ENCODE data around the gene TCF19. TPM values are rescaled to one million over a fixed set of nuclear protein-coding genes. Genes with fewer than 3 reads are reported as not detected.

Gene TCF19
- polyA plus RNA-seq, 1 donor from 2014 or later, result 14.9 TPM

GRCh38 chr6:31122791-31123706 lies 35.3 kb upstream of the TCF19 start:
- H3K9me3 Mint-ChIP-seq, result no peaks in the 10 kb centered on the region
- H3K4me3 Mint-ChIP-seq, result no peak overlapping the region
- H3K36me3 Mint-ChIP-seq, result peaks cover 3% of the 10 kb centered on the region
- H3K4me1 Mint-ChIP-seq, result peaks cover 2 to 3% (median 3%) of the 10 kb centered on the region in 3 donors
- H3K27me3 Mint-ChIP-seq, result peaks cover 13% of the 10 kb centered on the region
- H3K27ac Mint-ChIP-seq, result no peak overlapping the region

DNA sequence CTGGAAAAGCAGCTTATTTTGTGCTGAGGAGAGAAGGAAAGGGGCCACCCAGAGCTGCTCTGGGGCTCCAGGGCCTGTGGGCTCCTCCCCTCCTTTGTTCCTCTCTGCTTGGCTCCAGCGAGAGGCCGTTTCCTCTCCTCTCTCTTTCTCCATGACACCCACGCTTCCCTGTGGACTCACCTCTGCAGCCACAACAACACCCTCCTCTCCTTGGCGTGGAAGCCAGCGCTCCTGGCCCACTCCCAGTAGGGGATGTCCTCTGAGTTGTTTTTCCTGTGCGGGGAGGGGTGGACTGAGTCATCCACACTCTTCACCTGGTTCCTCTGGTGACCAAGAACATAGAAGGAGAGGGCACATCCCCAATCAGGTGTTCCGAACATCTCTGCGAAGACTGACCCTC lies 33.2 kb upstream of the TCF19 start:
- Mint-ChIP-seq H3K4me3 (no peak overlapping the region), H3K27ac (no peak overlapping the region), H3K4me1 (peaks cover 3 to 5% (median 5%) of the 10 kb centered on the region in 3 donors), H3K9me3 (no peaks in the 10 kb centered on the region), H3K36me3 (peaks cover 3% of the 10 kb centered on the region), H3K27me3 (peaks cover 16% of the 10 kb centered on the region)

- no peak overlapping the region for H3K27ac Mint-ChIP-seq
- peaks cover 3 to 5% (median 5%) of the 10 kb centered on the region in 3 donors for H3K4me1 Mint-ChIP-seq
- no peaks in the 10 kb centered on the region for H3K9me3 Mint-ChIP-seq
- H3K36me3 Mint-ChIP-seq, result peaks cover 3% of the 10 kb centered on the region
- peaks cover 16% of the 10 kb centered on the region for H3K27me3 Mint-ChIP-seq
- H3K4me3 Mint-ChIP-seq, result no peak overlapping the region
Observed at GRCh38 chr6:31125586-31126363, 32.6 kb upstream of the TCF19 start.

DNA sequence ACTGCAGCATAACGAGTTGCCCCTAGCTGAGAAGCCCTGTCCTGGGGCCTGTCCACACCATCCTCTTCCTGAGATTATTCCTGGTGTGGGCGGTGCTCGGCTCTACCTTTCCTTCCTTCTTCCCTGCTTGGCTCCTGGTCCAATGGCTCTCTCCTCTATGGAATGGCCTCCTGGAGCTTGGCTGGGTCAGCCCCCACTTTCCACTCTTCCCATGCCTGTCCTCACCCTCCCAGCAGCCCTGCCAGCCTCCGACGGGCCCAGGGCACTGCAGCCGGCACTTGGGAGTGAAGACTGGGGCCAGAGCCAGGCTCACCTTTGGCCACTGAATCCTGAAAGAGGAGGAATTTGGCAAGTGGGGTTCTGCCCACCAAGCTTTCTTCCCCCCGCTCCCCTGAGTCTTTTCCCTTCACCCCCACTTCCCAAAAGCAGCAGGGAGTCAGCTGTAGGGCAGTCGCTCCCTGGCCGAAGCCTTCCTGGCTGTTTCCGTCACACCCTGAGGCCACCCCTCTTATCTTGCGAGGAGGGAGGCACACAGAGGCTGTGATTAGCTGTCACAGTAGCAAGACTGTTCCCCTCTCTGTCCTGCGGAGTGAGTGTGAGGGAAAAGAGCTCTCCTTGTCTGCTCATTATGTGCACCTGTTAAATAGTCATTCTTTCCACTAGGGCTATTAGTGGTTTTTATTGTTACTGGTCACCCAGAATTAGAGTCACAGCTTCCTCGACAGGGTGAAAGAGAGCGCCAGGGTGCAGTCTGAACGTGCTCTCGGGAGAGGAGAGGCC lies 31.8 kb upstream of the TCF19 start:
- H3K4me3 Mint-ChIP-seq, result no peak overlapping the region
- peaks cover 3 to 5% (median 5%) of the 10 kb centered on the region in 3 donors for H3K4me1 Mint-ChIP-seq
- H3K27ac Mint-ChIP-seq, result no peak overlapping the region
- H3K9me3 Mint-ChIP-seq, result no peaks in the 10 kb centered on the region
- peaks cover 16% of the 10 kb centered on the region for H3K27me3 Mint-ChIP-seq
- H3K36me3 Mint-ChIP-seq, result peaks cover 3% of the 10 kb centered on the region

DNA sequence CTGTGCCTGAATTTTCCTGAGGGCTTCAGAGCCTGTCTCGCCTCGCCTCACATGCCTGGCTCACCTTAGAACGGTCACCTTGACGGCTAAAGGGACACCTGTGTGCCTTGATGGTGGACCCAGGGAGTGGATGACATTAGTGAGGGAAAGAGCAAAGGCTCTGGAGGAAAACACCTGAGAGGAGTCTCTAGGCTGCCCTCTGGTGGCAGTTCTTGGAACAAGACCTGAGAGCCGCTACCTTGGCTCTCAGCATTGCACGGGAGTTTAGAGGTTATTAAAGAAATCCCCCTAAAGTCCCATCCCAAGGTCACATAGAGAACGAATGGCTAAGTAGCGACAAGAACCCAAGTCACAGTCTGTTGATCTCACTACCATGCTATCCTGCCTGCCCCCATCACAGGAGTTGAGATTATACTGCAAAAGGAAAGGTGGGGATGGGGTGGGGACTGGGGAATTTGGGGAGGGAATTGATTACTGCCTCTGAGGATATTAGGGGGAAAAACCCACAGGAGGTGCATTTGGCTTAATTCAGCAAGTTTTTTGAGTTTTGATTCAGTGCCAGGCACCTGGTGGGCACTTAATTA lies 30.2 kb upstream of the TCF19 start:
- Mint-ChIP-seq H3K9me3 (no peaks in the 10 kb centered on the region), H3K4me1 (peaks cover 3 to 5% (median 5%) of the 10 kb centered on the region in 3 donors), H3K27me3 (peaks cover 12% of the 10 kb centered on the region), H3K27ac (no peak overlapping the region), H3K36me3 (peaks cover 3% of the 10 kb centered on the region), H3K4me3 (no peak overlapping the region)

- peak overlapping the region in 1 of 4 donors; percentile 43 for H3K4me3 Mint-ChIP-seq
- H3K36me3 Mint-ChIP-seq, result no peaks in the 10 kb centered on the region
- H3K9me3 Mint-ChIP-seq, result no peaks in the 10 kb centered on the region
- H3K4me1 Mint-ChIP-seq, result peaks cover 3 to 5% (median 5%) of the 10 kb centered on the region in 3 donors
- H3K27me3 Mint-ChIP-seq, result peaks cover 12% of the 10 kb centered on the region
- H3K27ac Mint-ChIP-seq, result no peak overlapping the region
Observed at GRCh38 chr6:31129130-31129529, 29.3 kb upstream of the TCF19 start.

DNA sequence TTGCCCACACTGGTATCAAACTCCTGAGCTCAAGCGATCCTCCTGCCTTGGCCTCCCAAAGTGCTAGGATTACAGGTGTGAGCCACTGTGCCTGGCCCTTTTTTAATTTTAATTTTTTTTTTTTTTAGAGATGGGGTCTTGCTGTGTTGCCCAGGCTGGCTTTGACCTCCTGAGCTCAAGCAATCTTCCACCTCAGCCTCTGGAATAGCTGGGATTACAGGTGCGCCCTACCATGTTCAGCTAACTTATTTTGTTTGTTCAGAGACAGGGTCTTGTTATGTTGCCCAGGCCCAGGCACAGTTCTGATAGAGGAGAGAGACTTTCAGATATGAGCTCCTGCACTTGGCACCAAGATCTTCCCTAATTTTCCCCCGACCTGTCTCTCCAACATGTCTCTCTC lies 27.6 kb upstream of the TCF19 start:
- Mint-ChIP-seq H3K4me1 (peaks cover 2 to 5% (median 3%) of the 10 kb centered on the region in 3 donors), H3K27ac (no peak overlapping the region), H3K4me3 (no peak overlapping the region), H3K9me3 (no peaks in the 10 kb centered on the region), H3K36me3 (no peaks in the 10 kb centered on the region), H3K27me3 (peaks cover 12% of the 10 kb centered on the region)

DNA sequence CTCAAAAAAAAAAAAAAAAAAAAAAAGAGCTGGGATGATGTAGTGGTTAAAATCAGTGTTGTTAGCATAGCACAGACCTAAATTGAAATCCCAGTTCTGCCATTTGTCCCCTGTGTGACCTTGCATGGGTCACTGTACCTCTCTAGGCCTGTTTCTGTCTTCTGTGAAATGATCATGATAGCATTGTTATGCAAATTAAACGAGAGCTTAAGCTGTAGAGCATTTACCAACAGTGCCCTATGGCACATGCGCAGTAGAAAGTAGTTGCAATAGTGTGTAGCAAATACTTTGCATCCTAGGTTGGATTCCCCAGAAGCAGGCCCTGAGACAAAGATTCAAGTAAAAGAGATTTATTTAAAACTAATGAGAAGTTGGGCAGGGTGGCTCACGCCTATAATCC lies 26.8 kb upstream of the TCF19 start:
- H3K4me3 Mint-ChIP-seq, result no peak overlapping the region

GRCh38 chr6:31132806-31133205 lies 25.6 kb upstream of the TCF19 start:
- H3K27ac Mint-ChIP-seq, result no peak overlapping the region
- H3K4me3 Mint-ChIP-seq, result no peak overlapping the region
- no peaks in the 10 kb centered on the region for H3K9me3 Mint-ChIP-seq
- H3K36me3 Mint-ChIP-seq, result peaks cover 3% of the 10 kb centered on the region
- peaks cover 5 to 8% (median 7%) of the 10 kb centered on the region in 3 donors for H3K4me1 Mint-ChIP-seq
- peaks cover 10% of the 10 kb centered on the region for H3K27me3 Mint-ChIP-seq

More for the DNA sequence above, 26.8 kb upstream of the TCF19 start:
- H3K9me3 Mint-ChIP-seq, result no peaks in the 10 kb centered on the region
- no peaks in the 10 kb centered on the region for H3K36me3 Mint-ChIP-seq
- H3K27ac Mint-ChIP-seq, result no peak overlapping the region
- peaks cover 12% of the 10 kb centered on the region for H3K27me3 Mint-ChIP-seq
- peaks cover 2 to 5% (median 3%) of the 10 kb centered on the region in 3 donors for H3K4me1 Mint-ChIP-seq

DNA sequence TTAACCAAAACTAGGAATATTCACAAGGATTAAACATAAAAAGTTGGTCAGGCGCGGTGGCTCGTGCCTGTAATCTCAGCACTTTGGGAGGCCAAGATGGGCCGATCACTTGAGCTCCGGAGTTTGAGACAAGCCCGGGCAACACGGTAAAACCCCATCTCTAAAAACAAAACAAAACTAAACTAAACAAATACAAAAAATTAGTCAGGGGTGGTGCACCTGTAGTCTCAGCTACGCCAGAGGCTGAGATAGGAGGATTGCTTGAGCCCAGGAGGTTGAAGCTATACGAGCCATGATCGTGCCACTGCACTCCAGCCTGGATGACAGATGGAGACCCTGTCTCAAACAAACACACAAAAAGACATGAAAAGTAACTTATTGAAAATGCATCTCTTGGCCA lies 22.7 kb upstream of the TCF19 start:
- Mint-ChIP-seq H3K9me3 (no peaks in the 10 kb centered on the region), H3K36me3 (peaks cover 3% of the 10 kb centered on the region), H3K27ac (no peak overlapping the region), H3K4me3 (no peak overlapping the region), H3K4me1 (peaks cover 4 to 5% (median 5%) of the 10 kb centered on the region in 3 donors), H3K27me3 (peaks cover 3% of the 10 kb centered on the region)

DNA sequence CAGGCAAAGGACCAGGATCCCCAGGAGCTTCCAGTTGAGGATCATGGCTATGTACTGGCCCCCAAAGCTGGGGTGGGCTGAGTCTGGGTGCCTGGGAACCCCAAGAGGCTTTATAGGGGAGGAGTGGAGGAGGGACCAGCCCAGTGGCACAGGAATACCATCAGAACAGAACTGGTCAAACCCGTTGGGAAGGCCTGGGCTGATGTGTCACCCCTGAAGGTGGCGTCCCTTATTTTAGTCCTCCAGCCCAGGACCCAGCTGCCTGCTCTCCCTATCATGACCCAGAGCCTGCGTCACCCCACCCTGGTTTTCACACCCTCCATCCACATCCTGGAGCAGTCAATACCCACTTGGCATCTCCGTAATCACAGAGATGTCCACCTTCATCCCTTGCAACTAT lies 19.4 kb upstream of the TCF19 start, which contains the start of gene PSORS1C2:
Gene PSORS1C2 (minus strand): TSS at position 85 of the 400 bp plus-strand sequence. CDS start 40 bp downstream, at position 45.
- Mint-ChIP-seq H3K4me1 (peaks cover 4 to 5% (median 5%) of the 10 kb centered on the region in 3 donors), H3K27me3 (peaks cover 3% of the 10 kb centered on the region), H3K36me3 (peaks cover 3% of the 10 kb centered on the region), H3K9me3 (no peaks in the 10 kb centered on the region), H3K4me3 (peak within 1 kb of the TSS in 2 of 4 donors; percentile 40 to 82), H3K27ac (peak within 1 kb of the TSS in 2 of 3 donors; percentile 16 to 86)

DNA sequence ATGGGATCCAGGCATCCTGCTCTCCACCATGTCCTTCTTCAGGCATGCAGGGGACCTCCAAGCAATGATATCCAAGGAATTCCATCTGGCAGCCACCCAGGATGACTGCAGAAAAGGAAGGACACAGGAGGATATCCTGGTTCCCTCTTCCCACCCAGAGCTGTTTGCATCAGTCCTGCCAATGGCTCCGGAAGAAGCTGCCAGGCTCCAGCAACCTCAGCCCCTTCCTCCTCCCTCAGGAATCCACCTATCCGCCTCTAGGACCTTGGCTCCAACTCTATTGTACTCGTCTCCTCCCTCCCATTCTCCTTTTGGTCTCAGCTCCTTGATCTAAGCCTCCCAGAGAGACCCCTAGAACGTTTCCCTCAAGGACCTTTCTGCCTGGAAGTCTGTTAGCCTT lies 18.8 kb upstream of the TCF19 start:
- H3K4me3 Mint-ChIP-seq, result no peak overlapping the region

GRCh38 chr6:31140643-31141042 lies 17.7 kb upstream of the TCF19 start:
- Mint-ChIP-seq H3K4me1 (peaks cover 4 to 5% (median 5%) of the 10 kb centered on the region in 3 donors), H3K9me3 (no peaks in the 10 kb centered on the region), H3K36me3 (peaks cover 5% of the 10 kb centered on the region), H3K27me3 (peaks cover 3% of the 10 kb centered on the region), H3K27ac (no peak overlapping the region), H3K4me3 (no peak overlapping the region)

More for the DNA sequence above, 18.8 kb upstream of the TCF19 start:
- Mint-ChIP-seq H3K27ac (no peak overlapping the region), H3K27me3 (peaks cover 3% of the 10 kb centered on the region), H3K4me1 (peaks cover 4 to 5% (median 5%) of the 10 kb centered on the region in 3 donors), H3K36me3 (peaks cover 4% of the 10 kb centered on the region), H3K9me3 (no peaks in the 10 kb centered on the region)

DNA sequence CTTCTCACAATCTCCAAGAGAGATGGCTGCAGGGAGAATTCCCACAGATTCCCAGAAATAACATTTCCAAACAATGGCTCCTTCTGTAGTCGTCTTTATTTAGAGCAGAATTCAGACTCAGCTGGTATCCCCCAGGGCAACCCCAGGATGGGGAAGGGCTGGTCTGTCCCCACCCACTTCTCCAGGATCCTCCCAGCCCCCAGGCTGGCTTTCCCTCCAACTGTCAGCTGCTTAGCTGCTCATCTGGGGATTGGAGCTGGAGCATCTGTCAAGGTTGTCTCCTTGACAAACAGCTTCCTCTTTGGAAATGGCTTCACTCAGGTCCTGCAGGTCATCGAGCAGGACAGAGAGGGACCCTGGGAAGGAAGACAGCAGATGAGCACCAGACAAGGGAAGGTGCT lies 16.0 kb upstream of the TCF19 start:
- H3K27ac Mint-ChIP-seq, result peak overlapping the region in 1 of 3 donors; percentile 50
- H3K4me1 Mint-ChIP-seq, result peaks cover 3 to 5% (median 4%) of the 10 kb centered on the region in 3 donors
- peaks cover 4% of the 10 kb centered on the region for H3K36me3 Mint-ChIP-seq
- no peaks in the 10 kb centered on the region for H3K9me3 Mint-ChIP-seq
- H3K27me3 Mint-ChIP-seq, result peaks cover 3% of the 10 kb centered on the region
- H3K4me3 Mint-ChIP-seq, result no peak overlapping the region

Measured in IgD-negative memory B cell (primary cell).